ENCODE results near the gene DCTPP1. TPM values are rescaled to one million over a fixed set of nuclear protein-coding genes. Genes with fewer than 3 reads are reported as not detected.

DCTPP1 gene
- total and polyA plus RNA-seq, 2 of the 13 experiments (the other 11 are each of a cell fraction or from before 2014, with no cell fraction given), result 54.8 to 74.4 TPM

- TF ChIP-seq ZXDC (CRISPR knock-in tag; IDR thresholded peaks at IDR 0.05) (peak; percentile 52; the same call in 1 of the 2 replicates), DDIT3 (CRISPR knock-in tag; IDR thresholded peaks at IDR 0.05) (no peak), E2F1 (CRISPR knock-in tag; IDR thresholded peaks at IDR 0.05) (no peak), ZNF781 (CRISPR knock-in tag; IDR thresholded peaks at IDR 0.05; ENCODE audit: borderline replicate concordance, not compliant biosample characterization) (no peak), FOSL2 (CRISPR knock-in tag; IDR thresholded peaks at IDR 0.05) (peak; percentile 12; the same call in 1 of the 2 replicates), MXI1 (IDR thresholded peaks at IDR 0.05; ENCODE audit: borderline replicate concordance, low read depth, low read length) (no peak), SMAD3 (CRISPR knock-in tag; IDR thresholded peaks at IDR 0.05) (no peak), ZZZ3 (CRISPR knock-in tag; IDR thresholded peaks at IDR 0.05; ENCODE audit: borderline replicate concordance) (no peak), ZNF350 (CRISPR knock-in tag; IDR thresholded peaks at IDR 0.05; ENCODE audit: borderline replicate concordance, low read depth) (no peak), RARG (CRISPR knock-in tag; IDR thresholded peaks at IDR 0.05; ENCODE audit: low read depth) (0 out of 2 replicates have a peak, but pooled peaks have one; percentile 23), USF2 (IDR thresholded peaks at IDR 0.05; ENCODE audit: low read depth, low read length) (no peak), USF2 (CRISPR knock-in tag; IDR thresholded peaks at IDR 0.05; ENCODE audit: borderline replicate concordance) (no peak), ZNF136 (CRISPR knock-in tag; IDR thresholded peaks at IDR 0.05; ENCODE audit: low read depth) (peak; percentile 54; the same call in 1 of the 2 replicates), ZBTB7B (CRISPR knock-in tag; IDR thresholded peaks at IDR 0.05) (no peak; the same call in 1 of the 2 replicates), ZNF235 (CRISPR knock-in tag; IDR thresholded peaks at IDR 0.05; ENCODE audit: borderline replicate concordance) (peak; percentile 48; the same call in 1 of the 2 replicates), ZNF563 (CRISPR knock-in tag; IDR thresholded peaks at IDR 0.05) (0 out of 2 replicates have a peak, but pooled peaks have one; percentile 11), KDM4B (CRISPR knock-in tag; IDR thresholded peaks at IDR 0.05) (no peak), RERE (CRISPR knock-in tag; IDR thresholded peaks at IDR 0.05; ENCODE audit: low read depth) (no peak)
Measured at GRCh38 chr16:30377812-30378235, 52.0 kb downstream of the DCTPP1 start (continued).

Measured in HepG2 (cell line).